UCSD-AML1 (cell line): ENCODE results near the gene XBP1.
"Not testable (repeated sequence)": the region's sequence is repeated elsewhere in the genome, so short reads cannot be mapped to it uniquely, and the experiment has no call there.

Experiments used
- DNase-seq: peaks from one replicate; lab custom pipeline; 2025; ENCODE audit not compliant: unreplicated experiment; lab: John Stamatoyannopoulos, UW

XBP1 gene

GRCh38 chr22:28754512-28754911, 45.9 kb downstream of the XBP1 start:
- not testable (repeated sequence) for DNase-seq

- DNase-seq = no peak
Measured at GRCh38 chr22:28750471-28750881, 49.9 kb downstream of the XBP1 start.
